Suppressor macrophage treated with lipopolysaccharide for 4 hours (primary cell): Measurements from ENCODE around the gene TRABD2A.

Experiments
- DNase-seq: peaks from one replicate; pipeline ENCODE4 v3.0.0-alpha.2; 2020

The TRABD2A gene

DNA sequence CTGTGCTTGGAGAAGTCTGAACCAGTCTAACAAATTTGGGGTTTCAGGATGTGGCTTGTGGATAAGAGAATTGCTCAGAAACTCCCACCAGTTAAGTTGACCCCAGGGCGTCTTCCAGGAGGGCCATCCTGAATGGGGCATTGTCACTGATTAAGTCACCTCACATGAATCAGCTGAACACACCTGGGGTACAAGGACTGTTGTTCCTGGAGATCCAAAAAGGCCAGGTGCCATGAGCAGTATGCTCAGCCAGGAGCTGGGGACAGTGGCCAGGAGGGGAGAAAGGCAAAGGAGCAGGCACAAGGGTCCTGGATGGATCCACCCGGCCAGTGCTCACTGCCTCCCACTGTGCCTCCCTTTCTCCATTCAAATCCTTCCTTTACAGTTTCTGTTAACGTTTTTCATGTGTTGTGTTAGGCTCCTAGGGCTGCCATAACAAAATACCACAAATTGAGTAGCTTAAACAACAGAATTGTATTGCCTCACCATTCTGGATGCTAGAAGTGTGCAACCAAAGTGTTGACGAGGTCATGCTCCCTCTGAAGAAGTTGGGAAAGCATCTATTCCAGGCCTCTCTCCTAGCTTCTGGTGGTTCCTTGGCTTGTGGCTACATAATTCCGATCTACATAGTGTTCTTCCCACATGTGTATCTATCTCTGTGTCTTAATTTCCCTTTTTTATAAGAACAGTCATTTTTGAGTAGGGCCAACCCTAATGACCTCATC, 33.4 kb downstream of the TRABD2A start:
- DNase-seq = no peak

DNA sequence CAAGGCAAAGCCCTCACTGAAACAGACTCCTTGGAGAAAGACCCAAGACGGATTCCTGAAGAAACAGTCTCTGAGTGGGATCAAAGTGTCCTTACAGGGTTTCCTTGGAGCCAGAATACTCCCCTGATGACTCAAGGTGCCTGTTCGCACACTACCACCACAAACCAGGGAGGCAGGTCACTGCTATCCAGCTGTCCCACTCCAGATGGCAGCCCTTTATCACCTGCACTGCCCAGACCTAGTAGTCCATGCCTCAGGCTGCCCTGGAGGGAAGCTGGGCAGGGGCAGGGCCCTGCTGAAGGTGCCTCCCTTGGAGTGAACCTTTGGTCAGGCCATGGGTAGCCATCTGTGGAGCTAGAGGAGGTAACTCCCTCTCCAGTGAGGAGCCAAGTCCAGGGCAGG, 34.1 kb downstream of the TRABD2A start:
- DNase-seq = no peak

DNA sequence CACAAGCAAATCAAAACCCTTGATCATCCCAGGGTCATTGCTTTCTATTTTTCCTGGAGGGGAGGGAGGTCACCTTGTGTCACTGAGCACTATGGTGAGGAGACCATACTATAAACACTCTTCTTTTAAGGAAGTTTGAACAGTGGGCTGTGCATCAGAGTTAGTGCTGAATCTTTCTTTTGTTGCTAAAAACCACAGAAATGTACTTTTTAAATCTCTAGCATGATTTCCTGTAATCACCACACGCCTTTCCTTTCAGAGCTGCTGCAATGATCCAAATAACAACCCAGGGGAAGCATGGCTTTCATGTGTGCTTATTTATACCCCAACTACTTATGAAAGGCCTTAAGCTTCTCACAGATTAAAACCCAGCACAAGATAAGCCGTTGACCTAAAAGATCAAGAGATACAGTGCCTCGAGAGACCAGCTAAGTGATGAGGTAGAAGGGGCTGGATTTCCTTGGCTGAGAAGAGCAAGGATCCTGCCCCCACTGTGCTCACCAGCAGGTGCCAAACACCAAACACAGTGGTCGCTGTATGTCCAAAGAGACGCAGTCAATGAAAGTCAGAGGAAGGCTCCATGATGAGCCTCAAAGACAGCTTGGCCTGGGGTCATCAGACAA, 34.7 kb downstream of the TRABD2A start:
- DNase-seq = peak; percentile 21

- DNase-seq = no peak
Measured at GRCh38 chr2:84844141-84844540, 36.7 kb downstream of the TRABD2A start.

DNA sequence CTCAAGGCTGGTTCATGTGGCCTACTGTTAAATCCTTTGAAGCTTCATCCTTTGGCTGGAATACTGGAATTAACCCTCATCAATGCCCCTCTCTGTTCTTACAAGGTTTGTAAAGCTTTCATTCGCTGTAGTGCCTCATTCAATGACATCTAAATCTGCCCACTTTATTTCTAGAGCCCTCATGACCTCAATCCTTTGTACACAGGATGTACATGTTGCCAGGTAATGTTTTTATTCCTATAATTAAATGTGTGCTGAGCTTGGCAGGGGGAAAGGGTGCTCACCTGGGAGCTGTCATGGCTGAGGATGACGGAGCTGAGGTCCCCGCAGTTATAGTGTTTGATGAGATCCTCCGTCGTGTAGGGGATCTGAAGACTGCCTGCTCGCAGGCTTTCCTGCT, 39.3 kb downstream of the TRABD2A start:
- DNase-seq = no peak

GRCh38 chr2:84840306-84840705, 40.6 kb downstream of the TRABD2A start:
- DNase-seq = no peak

DNA sequence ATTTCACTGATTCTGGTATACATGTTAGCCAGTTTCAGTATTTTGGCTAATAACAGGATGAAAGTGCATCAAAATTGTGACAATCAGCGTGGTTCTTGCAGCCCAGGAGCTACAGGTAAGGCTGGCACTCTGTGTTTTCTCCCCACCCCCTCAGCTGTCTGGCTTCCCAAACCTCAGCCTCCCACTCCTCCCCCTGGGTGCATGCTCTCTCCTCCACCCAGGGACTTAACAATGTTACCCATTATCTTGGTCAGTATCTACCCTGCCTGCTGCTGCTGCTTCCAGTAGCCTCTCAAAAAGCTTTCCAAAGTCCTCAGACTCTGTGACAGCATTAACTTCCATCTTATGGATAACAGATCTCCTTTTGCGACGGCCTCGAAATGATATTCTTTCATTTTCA, 41.0 kb downstream of the TRABD2A start:
- no peak for DNase-seq

DNA sequence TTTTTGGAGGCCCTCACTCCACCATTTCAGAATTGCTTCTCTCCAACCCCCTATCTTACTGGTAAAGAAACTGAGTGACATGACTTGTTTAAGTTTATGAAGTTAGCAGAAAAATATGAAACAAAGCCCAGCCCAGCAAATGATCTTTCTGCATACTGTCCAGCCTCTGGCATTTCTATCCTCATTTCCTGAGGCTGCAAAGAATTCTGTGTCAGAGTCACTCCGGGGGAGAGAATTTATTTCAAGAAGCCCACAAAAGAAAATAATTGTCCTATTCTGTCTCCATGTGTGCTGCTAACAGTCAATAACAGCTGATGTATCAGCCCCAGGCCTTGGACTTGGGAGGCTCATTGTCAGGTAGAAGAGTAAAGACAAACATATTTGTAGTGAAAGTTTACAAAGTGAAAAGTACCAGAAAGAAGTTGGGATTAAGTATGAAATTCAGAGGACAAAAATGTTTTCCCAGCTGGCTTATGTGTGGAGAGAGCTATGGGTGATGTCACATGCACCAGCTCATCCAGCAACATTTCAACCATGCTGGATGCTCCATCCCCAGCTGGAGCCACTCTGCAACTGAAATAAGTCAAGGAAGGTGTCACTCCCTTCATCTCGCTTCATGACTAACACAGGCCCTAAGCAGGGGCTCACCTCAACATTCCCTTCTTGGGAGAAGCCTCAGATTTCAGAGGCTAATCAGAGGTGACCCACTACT, 42.3 kb downstream of the TRABD2A start:
- no peak for DNase-seq

GRCh38 chr2:84836215-84836614, 44.7 kb downstream of the TRABD2A start:
- DNase-seq = no peak

GRCh38 chr2:84833481-84834150, 47.3 kb downstream of the TRABD2A start:
- DNase-seq = no peak

GRCh38 chr2:84832772-84833461, 48.0 kb downstream of the TRABD2A start:
- DNase-seq = peak; percentile 87

DNA sequence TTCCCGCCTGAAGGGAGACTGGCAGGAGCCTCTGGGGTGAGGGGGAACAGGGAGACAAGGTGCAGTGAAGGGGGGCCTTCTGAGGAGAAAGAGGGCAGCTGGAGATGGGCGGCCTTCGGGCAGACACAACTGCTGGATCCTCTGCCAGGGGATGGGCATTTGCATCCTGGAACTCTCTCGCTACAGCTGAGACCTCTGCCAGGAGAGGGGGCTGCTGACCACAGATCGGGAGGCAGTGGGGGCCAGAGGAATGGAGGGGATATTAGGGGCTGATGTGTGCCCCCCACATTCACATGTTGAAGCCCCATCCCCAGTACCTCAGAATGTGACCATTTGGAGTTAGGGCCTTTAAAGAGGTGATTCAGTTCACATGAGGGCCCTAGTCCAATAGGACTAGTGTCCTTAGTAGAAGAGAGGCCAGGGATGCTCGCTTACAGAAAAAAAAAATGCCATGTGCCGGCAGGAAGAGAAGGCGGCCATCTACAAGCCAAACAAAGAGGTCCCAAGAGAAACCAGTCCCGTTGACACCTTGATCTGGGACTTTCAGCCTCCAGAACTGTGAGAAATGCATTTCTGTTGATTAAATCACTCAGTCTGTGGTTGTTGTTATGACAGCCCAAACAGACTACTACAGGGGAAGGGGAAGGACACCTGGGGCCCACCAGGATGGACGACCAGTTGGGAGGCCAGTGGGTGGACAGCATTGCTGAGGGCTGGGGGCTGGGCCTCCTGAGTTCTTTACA, 50.0 kb downstream of the TRABD2A start:
- no peak for DNase-seq

DNA sequence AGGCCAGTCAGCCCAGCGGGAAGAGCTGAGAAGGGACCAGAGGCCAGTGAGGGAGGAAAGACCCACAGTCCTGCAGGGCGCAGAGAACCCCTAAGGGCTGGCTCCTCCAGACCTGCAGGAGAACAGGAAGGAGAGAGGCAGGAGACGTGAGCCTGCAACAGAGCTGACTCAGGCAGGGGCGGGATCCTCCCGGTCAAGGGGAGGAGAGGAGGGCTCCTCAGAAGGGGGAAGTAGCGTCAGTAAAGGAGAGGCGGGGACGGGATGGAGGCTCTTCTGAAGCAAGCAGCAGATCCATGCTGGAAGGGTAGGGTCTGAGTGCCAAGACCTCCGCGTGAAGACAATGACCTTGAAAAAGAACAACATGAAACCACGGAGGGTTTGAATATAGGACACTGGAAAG, 50.8 kb downstream of the TRABD2A start:
- peak; percentile 87 for DNase-seq

- DNase-seq = no peak
Measured at GRCh38 chr2:84829693-84830092, 51.2 kb downstream of the TRABD2A start.

GRCh38 chr2:84827978-84828575, 52.8 kb downstream of the TRABD2A start:
- no peak for DNase-seq

GRCh38 chr2:84823788-84824187, 57.1 kb downstream of the TRABD2A start:
- no peak for DNase-seq

GRCh38 chr2:84823229-84823628, 57.7 kb downstream of the TRABD2A start:
- no peak for DNase-seq

DNA sequence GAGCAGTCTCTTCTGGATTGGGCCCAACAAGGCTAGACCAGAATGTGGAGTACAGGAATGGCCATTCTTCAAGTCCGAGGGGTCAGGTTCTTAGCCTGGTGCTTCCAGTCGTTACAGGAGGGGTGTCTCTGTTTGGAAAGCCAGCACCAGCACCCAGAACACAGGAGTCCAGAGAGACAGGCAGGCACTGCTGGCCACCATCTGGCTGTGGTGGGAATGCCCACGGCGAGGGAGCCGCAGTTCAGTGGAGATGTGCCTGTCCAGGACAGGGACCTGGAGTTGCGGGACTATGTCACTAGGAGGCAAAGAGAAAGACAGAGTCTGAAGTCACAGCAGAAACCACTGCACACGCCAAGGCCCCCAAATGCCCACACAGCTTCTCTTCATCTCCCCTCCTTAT, 59.1 kb downstream of the TRABD2A start:
- DNase-seq = no peak

DNA sequence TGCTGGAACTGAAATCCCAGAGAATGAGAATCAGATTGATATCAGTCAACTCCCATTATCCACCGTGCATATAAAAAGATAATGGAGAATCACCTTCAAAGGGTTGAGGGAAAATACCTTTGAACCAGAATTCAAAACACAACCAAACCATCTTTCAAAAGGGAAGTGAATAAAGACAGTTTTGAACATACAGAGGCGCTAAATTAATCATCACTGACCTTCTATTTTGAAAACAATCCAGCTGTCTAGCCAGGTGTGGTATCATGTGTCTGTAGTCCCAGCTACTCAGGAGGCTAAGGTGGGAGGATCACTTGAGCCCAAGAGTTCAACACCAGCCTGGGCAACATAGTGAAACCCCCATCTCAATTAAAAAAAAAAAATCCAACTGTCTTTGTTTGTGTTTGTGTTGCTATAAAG, 63.6 kb downstream of the TRABD2A start:
- DNase-seq = no peak

- DNase-seq = no peak
Measured at GRCh38 chr2:84816426-84817026, 64.4 kb downstream of the TRABD2A start.

DNA sequence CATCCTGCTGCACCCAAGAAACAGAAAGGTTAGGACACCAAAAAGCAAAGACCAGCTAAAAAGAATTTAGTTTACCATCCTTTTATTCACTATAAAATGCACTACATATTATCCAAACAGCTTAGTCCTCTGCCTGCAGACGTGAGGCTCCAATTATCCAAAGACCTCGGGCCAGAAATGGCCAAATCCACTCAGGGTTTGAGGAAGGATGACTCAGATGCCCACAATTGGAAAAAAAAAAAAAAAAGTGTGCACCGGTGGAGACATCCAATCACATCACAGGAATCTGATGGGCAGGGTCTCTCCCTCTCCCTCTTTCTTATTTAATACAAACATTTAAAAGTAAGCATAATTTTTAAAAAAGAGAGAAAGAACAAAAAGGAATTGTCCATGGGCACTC, 65.7 kb downstream of the TRABD2A start:
- DNase-seq = no peak
